Measurements from ENCODE around the gene AURKA. TPM values are rescaled to one million over a fixed set of nuclear protein-coding genes. Genes with fewer than 3 reads are reported as not detected.

AURKA gene
- total and polyA plus RNA-seq, 9 of the 15 experiments (the other 6 are each of a cell fraction or from before 2014, with no cell fraction given) = 72.7 to 162 (median 113) TPM

DNA sequence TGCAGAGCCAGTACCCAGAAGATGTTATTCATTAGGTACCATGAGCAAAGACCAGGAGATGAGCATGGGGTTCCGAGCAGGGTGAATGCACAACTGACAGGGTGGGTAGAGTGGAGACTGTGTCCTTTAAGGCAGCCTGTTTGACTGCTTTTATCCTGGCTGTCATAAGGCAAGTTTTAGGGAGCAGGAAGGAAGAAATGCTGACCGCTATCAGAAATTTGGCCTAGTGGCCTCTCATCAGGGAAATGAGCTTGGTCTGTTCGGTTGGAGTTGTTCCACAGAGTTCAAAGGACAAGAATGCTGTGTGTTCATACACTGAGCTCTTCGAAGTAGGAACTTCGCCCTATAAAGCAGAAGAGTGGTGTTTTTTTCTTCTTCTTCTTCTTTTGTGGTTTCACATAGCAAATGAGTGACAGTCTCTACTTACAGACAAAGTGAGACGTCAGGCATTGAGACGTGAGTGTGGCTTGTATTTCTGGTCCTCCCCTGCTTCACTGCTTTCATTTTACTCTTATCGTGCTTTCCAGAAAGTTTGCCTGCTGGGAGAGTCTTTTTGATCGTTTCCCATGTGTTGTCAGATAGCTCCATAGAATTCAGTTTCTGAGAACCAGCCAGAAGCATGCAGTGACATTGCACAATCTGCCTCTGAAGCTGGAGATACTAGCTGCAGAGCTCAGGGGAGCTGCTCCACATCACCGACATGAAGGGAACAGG lies 19.9 kb upstream of the AURKA start, which contains the start of gene CASS4 (continued):
- TF ChIP-seq, protein P1, sequence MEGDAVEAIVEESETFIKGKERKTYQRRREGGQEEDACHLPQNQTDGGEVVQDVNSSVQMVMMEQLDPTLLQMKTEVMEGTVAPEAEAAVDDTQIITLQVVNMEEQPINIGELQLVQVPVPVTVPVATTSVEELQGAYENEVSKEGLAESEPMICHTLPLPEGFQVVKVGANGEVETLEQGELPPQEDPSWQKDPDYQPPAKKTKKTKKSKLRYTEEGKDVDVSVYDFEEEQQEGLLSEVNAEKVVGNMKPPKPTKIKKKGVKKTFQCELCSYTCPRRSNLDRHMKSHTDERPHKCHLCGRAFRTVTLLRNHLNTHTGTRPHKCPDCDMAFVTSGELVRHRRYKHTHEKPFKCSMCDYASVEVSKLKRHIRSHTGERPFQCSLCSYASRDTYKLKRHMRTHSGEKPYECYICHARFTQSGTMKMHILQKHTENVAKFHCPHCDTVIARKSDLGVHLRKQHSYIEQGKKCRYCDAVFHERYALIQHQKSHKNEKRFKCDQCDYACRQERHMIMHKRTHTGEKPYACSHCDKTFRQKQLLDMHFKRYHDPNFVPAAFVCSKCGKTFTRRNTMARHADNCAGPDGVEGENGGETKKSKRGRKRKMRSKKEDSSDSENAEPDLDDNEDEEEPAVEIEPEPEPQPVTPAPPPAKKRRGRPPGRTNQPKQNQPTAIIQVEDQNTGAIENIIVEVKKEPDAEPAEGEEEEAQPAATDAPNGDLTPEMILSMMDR (IDR thresholded peaks at IDR 0.05 in 2 of 3, conservative IDR thresholded peaks at IDR 0.05 in 1 of 3; ENCODE audit: insufficient read depth in 2 of 3, low read depth in 1 of 3, low read length in 3 of 3) = no peak
- TF ChIP-seq ZC3H8 (IDR thresholded peaks at IDR 0.05) (no peak), GABPA (tag; conservative IDR thresholded peaks at IDR 0.05; ENCODE audit: low read depth) (peak; percentile 51; the same call in 1 of the 2 replicates), SLC30A9 (CRISPR knock-in tag; IDR thresholded peaks at IDR 0.05) (no peak), FOSL1 (tag; conservative IDR thresholded peaks at IDR 0.05) (peak; percentile 78), TEAD1 (CRISPR knock-in tag; IDR thresholded peaks at IDR 0.05) (peak; percentile 61 to 89), ZNF584 (CRISPR knock-in tag; IDR thresholded peaks at IDR 0.05; ENCODE audit: low read depth) (no peak), YBX1 (IDR thresholded peaks at IDR 0.05) (no peak), POLR2A (conservative IDR thresholded peaks at IDR 0.05) (no peak), ILK (tag; IDR thresholded peaks at IDR 0.05; ENCODE audit: borderline replicate concordance, low read depth) (no peak), IFI16 (CRISPR knock-in tag; IDR thresholded peaks at IDR 0.05) (no peak), ETV1 (tag; conservative IDR thresholded peaks at IDR 0.05; ENCODE audit: low read depth) (no peak; the same call in 1 of the 2 replicates)
- TF ChIP-seq, protein P2, sequence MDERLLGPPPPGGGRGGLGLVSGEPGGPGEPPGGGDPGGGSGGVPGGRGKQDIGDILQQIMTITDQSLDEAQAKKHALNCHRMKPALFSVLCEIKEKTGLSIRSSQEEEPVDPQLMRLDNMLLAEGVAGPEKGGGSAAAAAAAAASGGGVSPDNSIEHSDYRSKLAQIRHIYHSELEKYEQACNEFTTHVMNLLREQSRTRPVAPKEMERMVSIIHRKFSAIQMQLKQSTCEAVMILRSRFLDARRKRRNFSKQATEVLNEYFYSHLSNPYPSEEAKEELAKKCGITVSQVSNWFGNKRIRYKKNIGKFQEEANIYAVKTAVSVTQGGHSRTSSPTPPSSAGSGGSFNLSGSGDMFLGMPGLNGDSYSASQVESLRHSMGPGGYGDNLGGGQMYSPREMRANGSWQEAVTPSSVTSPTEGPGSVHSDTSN (CRISPR knock-in tag; IDR thresholded peaks at IDR 0.05; ENCODE audit: low read depth) = no peak; the same call in 1 of the 2 replicates
- TF ChIP-seq, protein P2 (tag; conservative IDR thresholded peaks at IDR 0.05; ENCODE audit: low read depth) = peak; percentile 88
- TF ChIP-seq, protein P3, sequence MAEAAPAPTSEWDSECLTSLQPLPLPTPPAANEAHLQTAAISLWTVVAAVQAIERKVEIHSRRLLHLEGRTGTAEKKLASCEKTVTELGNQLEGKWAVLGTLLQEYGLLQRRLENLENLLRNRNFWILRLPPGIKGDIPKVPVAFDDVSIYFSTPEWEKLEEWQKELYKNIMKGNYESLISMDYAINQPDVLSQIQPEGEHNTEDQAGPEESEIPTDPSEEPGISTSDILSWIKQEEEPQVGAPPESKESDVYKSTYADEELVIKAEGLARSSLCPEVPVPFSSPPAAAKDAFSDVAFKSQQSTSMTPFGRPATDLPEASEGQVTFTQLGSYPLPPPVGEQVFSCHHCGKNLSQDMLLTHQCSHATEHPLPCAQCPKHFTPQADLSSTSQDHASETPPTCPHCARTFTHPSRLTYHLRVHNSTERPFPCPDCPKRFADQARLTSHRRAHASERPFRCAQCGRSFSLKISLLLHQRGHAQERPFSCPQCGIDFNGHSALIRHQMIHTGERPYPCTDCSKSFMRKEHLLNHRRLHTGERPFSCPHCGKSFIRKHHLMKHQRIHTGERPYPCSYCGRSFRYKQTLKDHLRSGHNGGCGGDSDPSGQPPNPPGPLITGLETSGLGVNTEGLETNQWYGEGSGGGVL (CRISPR knock-in tag; IDR thresholded peaks at IDR 0.05) = no peak
- TF ChIP-seq, protein P4, sequence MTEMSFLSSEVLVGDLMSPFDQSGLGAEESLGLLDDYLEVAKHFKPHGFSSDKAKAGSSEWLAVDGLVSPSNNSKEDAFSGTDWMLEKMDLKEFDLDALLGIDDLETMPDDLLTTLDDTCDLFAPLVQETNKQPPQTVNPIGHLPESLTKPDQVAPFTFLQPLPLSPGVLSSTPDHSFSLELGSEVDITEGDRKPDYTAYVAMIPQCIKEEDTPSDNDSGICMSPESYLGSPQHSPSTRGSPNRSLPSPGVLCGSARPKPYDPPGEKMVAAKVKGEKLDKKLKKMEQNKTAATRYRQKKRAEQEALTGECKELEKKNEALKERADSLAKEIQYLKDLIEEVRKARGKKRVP (CRISPR knock-in tag; IDR thresholded peaks at IDR 0.05) = peak; percentile 53; the same call in 1 of the 2 replicates
- TF ChIP-seq, protein P5, sequence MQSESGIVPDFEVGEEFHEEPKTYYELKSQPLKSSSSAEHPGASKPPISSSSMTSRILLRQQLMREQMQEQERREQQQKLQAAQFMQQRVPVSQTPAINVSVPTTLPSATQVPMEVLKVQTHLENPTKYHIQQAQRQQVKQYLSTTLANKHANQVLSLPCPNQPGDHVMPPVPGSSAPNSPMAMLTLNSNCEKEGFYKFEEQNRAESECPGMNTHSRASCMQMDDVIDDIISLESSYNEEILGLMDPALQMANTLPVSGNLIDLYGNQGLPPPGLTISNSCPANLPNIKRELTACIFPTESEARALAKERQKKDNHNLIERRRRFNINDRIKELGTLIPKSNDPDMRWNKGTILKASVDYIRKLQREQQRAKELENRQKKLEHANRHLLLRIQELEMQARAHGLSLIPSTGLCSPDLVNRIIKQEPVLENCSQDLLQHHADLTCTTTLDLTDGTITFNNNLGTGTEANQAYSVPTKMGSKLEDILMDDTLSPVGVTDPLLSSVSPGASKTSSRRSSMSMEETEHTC (IDR thresholded peaks at IDR 0.05) = peak; percentile 20; the same call in 1 of the 2 replicates
- TF ChIP-seq, protein P6, sequence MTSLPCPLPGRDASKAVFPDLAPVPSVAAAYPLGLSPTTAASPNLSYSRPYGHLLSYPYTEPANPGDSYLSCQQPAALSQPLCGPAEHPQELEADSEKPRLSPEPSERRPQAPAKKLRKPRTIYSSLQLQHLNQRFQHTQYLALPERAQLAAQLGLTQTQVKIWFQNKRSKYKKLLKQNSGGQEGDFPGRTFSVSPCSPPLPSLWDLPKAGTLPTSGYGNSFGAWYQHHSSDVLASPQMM (CRISPR knock-in tag; IDR thresholded peaks at IDR 0.05) = no peak

All from K562 (cell line).